Measurements from ENCODE around the gene TNC.

Gene TNC

DNA sequence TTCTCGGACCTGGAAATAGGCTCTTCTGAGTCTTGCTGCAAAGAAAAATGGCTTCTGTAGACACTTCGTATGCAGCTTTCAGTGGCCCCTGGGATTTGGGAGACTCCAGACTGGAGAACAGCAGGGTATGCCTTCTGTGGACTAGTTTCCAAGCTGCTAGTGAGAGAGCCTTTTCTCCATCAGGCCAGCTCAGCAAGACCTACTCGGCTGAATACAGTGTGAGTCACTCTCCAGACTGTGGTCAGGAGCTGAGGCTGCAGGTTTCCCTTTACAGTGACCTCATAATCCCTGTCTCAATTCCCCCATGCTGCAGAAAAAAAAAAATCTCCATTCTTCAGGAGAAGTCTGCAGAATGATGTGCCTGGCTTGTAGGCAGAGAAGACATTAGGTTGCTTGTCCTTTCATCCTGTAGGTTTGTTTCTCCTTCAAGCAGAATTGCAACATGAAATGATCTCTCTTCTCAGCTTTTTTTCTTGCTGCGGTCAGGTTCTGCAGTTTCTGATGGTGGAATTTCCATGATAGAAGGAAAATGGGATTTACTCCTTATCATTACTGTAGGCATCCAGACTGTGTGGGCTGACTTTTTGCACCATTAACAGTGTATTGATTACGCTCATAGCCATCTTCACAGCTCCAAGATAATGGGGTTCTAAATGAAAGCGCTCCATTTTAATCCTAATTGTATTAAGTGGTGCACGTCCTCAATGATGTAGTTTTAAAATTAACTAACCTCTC is 109.3 kb downstream of the TNC start:
- TF ChIP-seq, protein P1, sequence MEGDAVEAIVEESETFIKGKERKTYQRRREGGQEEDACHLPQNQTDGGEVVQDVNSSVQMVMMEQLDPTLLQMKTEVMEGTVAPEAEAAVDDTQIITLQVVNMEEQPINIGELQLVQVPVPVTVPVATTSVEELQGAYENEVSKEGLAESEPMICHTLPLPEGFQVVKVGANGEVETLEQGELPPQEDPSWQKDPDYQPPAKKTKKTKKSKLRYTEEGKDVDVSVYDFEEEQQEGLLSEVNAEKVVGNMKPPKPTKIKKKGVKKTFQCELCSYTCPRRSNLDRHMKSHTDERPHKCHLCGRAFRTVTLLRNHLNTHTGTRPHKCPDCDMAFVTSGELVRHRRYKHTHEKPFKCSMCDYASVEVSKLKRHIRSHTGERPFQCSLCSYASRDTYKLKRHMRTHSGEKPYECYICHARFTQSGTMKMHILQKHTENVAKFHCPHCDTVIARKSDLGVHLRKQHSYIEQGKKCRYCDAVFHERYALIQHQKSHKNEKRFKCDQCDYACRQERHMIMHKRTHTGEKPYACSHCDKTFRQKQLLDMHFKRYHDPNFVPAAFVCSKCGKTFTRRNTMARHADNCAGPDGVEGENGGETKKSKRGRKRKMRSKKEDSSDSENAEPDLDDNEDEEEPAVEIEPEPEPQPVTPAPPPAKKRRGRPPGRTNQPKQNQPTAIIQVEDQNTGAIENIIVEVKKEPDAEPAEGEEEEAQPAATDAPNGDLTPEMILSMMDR (conservative IDR thresholded peaks at IDR 0.05; ENCODE audit: low read depth, low read length) = no peak
- peak; percentile 78 for DNase-seq (ENCODE audit: low read depth)

DNA sequence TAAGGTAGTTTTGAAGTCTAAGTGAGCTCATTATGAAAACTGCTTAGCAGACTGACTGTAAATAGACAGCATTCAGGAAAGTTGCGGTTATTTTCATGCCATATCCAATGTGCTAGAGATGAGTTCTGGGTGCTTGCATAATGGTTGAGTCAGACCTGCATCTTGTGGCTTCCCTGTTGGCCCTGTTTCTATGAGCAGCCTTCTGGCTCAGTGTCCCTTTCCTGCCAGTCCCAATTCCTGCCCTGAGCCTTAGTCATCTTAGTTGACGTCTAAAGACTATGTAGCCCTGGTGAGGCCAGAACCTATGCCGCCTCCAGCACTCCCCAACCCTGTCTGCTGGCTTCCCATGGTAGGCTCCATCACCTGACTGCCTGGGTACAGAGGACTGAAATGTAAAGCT is 111.3 kb downstream of the TNC start:
- TF ChIP-seq, protein P1 (conservative IDR thresholded peaks at IDR 0.05; ENCODE audit: low read depth, low read length) = no peak
- no peak overlapping the region for H3K4me3 ChIP-seq (ENCODE audit: low read length)
- DNase-seq (ENCODE audit: low read depth) = no peak

More for the DNA sequence above, 109.3 kb downstream of the TNC start:
- no peak overlapping the region for H3K4me3 ChIP-seq (ENCODE audit: low read length)

DNA sequence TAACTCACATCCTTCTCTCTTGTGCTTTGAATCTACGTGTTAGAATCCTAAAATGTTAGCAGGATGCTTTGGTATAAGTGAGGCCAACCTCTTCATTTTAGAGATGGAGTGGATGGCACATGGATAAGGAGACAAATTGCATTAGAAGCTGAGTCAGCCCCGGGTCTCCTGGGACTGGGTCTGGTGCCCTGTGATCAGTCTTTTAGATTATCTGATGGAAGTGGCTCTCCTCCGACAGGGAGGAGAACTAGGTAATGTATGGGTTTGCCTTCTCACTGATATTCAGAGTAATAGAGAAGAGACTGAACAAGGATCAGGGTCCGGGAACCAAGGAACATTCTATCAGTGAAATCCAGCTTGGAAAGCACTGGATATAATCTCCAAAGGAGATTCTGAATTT is 112.6 kb downstream of the TNC start:
- DNase-seq (ENCODE audit: low read depth) = no peak
- TF ChIP-seq, protein P1 (conservative IDR thresholded peaks at IDR 0.05; ENCODE audit: low read depth, low read length) = no peak
- H3K4me3 ChIP-seq (ENCODE audit: low read length) = no peak overlapping the region

DNA sequence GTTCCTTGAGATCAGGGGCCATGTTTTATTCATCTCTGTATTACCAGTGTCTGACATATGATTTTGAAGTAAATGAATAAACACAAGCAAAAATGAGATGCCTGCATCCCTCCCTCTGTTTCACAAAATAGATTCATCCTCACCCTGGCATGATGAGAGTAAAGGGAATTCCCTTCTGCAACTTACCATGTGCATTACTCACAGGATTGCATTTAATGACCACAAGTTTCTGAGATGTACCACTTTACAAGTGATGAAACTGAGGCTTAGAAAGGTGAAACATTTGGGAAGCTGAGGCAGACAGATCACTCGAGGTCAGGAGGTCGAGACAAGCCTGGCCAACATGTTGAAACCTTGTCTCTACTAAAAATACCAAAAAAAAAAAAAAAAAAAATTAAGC is 113.4 kb downstream of the TNC start:
- TF ChIP-seq, protein P1 (conservative IDR thresholded peaks at IDR 0.05; ENCODE audit: low read depth, low read length) = no peak
- no peak for DNase-seq (ENCODE audit: low read depth)
- no peak overlapping the region for H3K4me3 ChIP-seq (ENCODE audit: low read length)

DNA sequence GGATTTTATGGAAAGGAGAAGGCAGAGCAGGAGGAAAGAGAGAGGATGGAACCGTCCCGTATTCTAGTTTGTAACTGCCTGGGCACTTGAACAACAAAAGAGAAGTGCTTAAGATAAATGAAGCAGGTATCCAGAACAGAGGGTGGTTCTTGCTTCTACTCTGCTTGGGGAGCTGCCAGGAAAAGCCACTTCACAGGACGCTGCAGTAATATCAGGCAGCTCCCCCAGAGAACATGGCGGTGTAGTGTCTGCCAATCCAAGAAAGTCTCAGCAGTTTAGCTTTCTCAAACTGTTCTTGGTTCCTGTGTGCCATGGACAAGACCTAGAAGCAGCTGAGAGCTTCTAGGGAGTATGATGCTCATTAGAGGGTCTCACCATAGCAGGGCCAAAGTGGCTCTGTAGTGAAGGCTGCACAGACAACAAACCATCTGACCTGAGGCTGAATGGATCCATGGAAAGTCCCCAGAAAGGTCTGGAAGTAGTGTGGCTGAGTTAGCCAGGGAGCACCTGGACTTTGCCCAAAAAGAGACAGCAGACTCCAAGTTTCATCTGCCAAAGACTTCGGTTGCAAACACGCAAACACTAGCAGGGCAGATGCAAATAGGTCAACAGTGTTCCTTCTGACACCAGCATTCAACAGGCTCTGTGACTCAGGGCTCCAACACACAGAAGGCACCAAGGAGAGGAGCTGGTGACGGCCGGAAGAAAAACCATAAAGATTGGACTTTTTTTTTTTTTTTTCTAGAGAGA is 115.4 kb downstream of the TNC start:
- TF ChIP-seq, protein P1 (conservative IDR thresholded peaks at IDR 0.05; ENCODE audit: low read depth, low read length) = no peak
- no peak for DNase-seq (ENCODE audit: low read depth)
- no peak overlapping the region for H3K4me3 ChIP-seq (ENCODE audit: low read length)

DNA sequence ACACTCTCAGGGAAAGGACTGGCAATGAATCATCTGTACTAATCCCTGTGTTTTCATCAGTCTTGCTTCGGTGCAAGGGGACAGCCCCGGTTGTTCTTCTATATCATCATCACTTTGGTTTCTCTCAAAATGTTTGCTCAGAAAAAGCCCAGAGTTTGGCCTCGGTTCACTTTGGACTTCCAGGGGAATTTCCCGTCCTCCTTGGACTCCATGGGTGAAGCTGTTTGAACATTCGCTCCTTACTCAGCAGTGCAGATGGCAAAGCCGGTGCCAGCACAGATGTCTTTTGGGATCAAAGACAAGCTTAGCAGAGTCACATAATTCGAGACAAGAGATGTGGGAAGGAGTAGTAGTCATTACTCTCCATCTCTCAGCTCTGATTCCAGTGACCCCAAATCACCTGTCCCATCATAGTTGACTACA is 117.7 kb downstream of the TNC start:
- H3K4me3 ChIP-seq (ENCODE audit: low read length) = no peak overlapping the region
- DNase-seq (ENCODE audit: low read depth) = no peak
- TF ChIP-seq, protein P1 (conservative IDR thresholded peaks at IDR 0.05; ENCODE audit: low read depth, low read length) = no peak

DNA sequence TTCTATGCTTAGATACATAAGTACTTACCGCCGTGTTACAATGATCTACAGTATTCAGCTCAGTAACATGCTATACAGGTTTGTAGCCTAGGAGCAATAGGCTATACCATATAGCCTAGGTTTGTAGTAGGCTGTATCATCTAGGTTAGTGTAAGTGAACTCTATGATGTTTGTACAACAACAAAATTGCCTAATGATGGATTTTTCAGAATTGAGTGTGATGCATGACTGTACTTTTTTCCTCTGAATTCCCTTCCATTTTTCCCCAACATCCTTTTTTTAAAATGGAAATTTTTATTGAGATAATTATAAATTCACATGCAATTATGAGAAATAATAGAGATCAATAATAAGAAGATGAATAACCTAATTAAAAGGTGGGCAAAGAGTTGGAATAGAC is 119.6 kb downstream of the TNC start:
- no peak overlapping the region for H3K4me3 ChIP-seq (ENCODE audit: low read length)
- DNase-seq (ENCODE audit: low read depth) = no peak
- TF ChIP-seq, protein P1 (conservative IDR thresholded peaks at IDR 0.05; ENCODE audit: low read depth, low read length) = no peak

Measured in retinal pigment epithelial cell (primary cell).